Mesenchymal stem cell (in vitro differentiated cells and primary cell): ENCODE measurements around the gene PNO1.

Experiments used
- DNase-seq: peaks from one replicate; pipeline ENCODE4 v3.0.0-alpha.2; 2013
- H2AFZ ChIP-seq: one replicate; pipeline ENCODE4 v1.6.1; 2013; ENCODE audit warnings: low read depth, mild to moderate bottlenecking, control low read depth, inconsistent platforms, low read length, moderate library complexity
- H2AK5ac ChIP-seq: 2 replicates; pipeline ENCODE4 v1.6.1; 2013; ENCODE audit warnings: low read length, moderate library complexity, mild to moderate bottlenecking, inconsistent platforms; ENCODE audit not compliant: severe bottlenecking
- H2BK120ac ChIP-seq: one replicate; pipeline ENCODE4 v1.6.1; 2013; ENCODE audit warnings: low read depth, mild to moderate bottlenecking, inconsistent platforms, low read length, moderate library complexity
- H2BK12ac ChIP-seq, 2 experiments: one replicate each; pipeline ENCODE4 v1.6.1; 2013; ENCODE audit warnings: inconsistent platforms in 2 of 2, low read length in 2 of 2, mild to moderate bottlenecking in 2 of 2, moderate library complexity in 2 of 2, control low read depth in 1 of 2
- H2BK15ac ChIP-seq: one replicate; pipeline ENCODE4 v1.6.1; 2013; ENCODE audit warnings: mild to moderate bottlenecking, low read depth, inconsistent platforms; ENCODE audit not compliant: poor library complexity, severe bottlenecking
- H2BK5ac ChIP-seq: 2 replicates; pipeline ENCODE4 v1.6.1; 2013; ENCODE audit warnings: low read depth, mild to moderate bottlenecking, low read length, control low read depth, inconsistent platforms; ENCODE audit not compliant: poor library complexity, severe bottlenecking
- H3K14ac ChIP-seq, 2 experiments: one replicate each; pipeline ENCODE4 v1.6.1; 2013; ENCODE audit warnings: inconsistent platforms in 2 of 2, low read length in 2 of 2, control low read depth in 1 of 2, mild to moderate bottlenecking in 1 of 2, moderate library complexity in 1 of 2
- H3K18ac ChIP-seq, 2 experiments: one replicate each; pipeline ENCODE4 v1.6.1; 2013; ENCODE audit warnings: inconsistent platforms in 2 of 2, low read length in 2 of 2, control low read depth in 1 of 2, low read depth in 1 of 2, mild to moderate bottlenecking in 1 of 2
- H3K23ac ChIP-seq, 2 experiments: one replicate each; pipeline ENCODE4 v1.6.1; 2013; ENCODE audit warnings: inconsistent platforms in 2 of 2, low read length in 2 of 2, mild to moderate bottlenecking in 2 of 2, moderate library complexity in 2 of 2, control low read depth in 1 of 2
- H3K27ac ChIP-seq: 2 replicates; pipeline ENCODE4 v1.5.1; 2013; ENCODE audit warnings: mild to moderate bottlenecking, moderate library complexity, low read length, control low read depth, inconsistent platforms; ENCODE audit not compliant: poor library complexity, severe bottlenecking
- H3K27me3 ChIP-seq, 2 experiments: 2 replicates each; pipeline versions ENCODE4 v1.6.1 to v1.7.0; 2013; ENCODE audit warnings: low read length in 2 of 2, mild to moderate bottlenecking in 2 of 2, moderate library complexity in 2 of 2, control low read depth in 1 of 2, inconsistent platforms in 1 of 2; ENCODE audit not compliant: control insufficient read depth in 1 of 2, insufficient read depth in 1 of 2
- H3K36me3 ChIP-seq, 2 experiments: 2 replicates each; pipeline versions ENCODE4 v1.6.1 to v1.7.0; 2013; ENCODE audit warnings: low read length in 2 of 2, control low read depth in 1 of 2, inconsistent platforms in 1 of 2, low read depth in 1 of 2, mild to moderate bottlenecking in 1 of 2; ENCODE audit not compliant: insufficient read depth in 2 of 2, control insufficient read depth in 1 of 2
- H3K4ac ChIP-seq, 2 experiments: one replicate each; pipeline ENCODE4 v1.6.1; 2013; ENCODE audit warnings: inconsistent platforms in 2 of 2, low read length in 2 of 2, mild to moderate bottlenecking in 2 of 2, moderate library complexity in 2 of 2, control low read depth in 1 of 2, low read depth in 1 of 2
- H3K4me1 ChIP-seq: 2 replicates; pipeline ENCODE4 v1.6.1; 2013; ENCODE audit warnings: low read depth, low read length, control low read depth; ENCODE audit not compliant: control insufficient read depth, insufficient read depth
- H3K4me2 ChIP-seq: 2 replicates; pipeline ENCODE4 v1.6.1; 2013; ENCODE audit warnings: low read length, mild to moderate bottlenecking, inconsistent platforms; ENCODE audit not compliant: poor library complexity, severe bottlenecking
- H3K4me3 ChIP-seq, 2 experiments: 2 replicates each; pipeline versions ENCODE4 v1.5.1 to v1.7.0; 2013; ENCODE audit warnings: low read length in 2 of 2, mild to moderate bottlenecking in 2 of 2, control low read depth in 1 of 2, low read depth in 1 of 2; ENCODE audit not compliant: insufficient read depth in 1 of 2
- H3K79me1 ChIP-seq: replicated peaks from 2 replicates; pipeline ENCODE4 v1.6.1; 2013; ENCODE audit warnings: mild to moderate bottlenecking, control low read depth, low read length, inconsistent platforms; ENCODE audit not compliant: poor library complexity, severe bottlenecking
- H3K9ac ChIP-seq: 2 replicates; pipeline ENCODE4 v1.7.0; 2013; ENCODE audit warnings: mild to moderate bottlenecking, low read length, moderate library complexity
- H3K9me3 ChIP-seq: 2 replicates; pipeline ENCODE4 v1.7.0; 2013; ENCODE audit warnings: mild to moderate bottlenecking, low read length; ENCODE audit not compliant: control insufficient read depth
- H4K8ac ChIP-seq: one replicate; pipeline ENCODE4 v1.6.1; 2013; ENCODE audit warnings: inconsistent platforms, mild to moderate bottlenecking, low read length, moderate library complexity
- H4K91ac ChIP-seq: one replicate; pipeline ENCODE4 v1.6.1; 2013; ENCODE audit warnings: mild to moderate bottlenecking, low read length, inconsistent platforms
- WGBS: methylation state at CpG from one replicate; pipeline ENCODE4 v1.1.7; 2013; ENCODE audit warnings: mixed read lengths; 5-methylcytosine and 5-hydroxymethylcytosine counted together

PNO1 gene

GRCh38 chr2:68214381-68214780 lies 56.7 kb downstream of the PNO1 start:
- H2BK120ac ChIP-seq, result no peak overlapping the region
- no peak overlapping the region for H3K4ac ChIP-seq
- no peak overlapping the region for H3K27ac ChIP-seq
- H3K14ac ChIP-seq, result no peak overlapping the region
- WGBS, result 95% methylated on average over 5 of the region's 5 CpGs
- no peak overlapping the region for H2BK15ac ChIP-seq
- no peak overlapping the region for H4K8ac ChIP-seq
- H2BK5ac ChIP-seq, result no peak overlapping the region
- peaks cover 4% of the 10 kb centered on the region for H3K79me1 ChIP-seq
- H3K4me2 ChIP-seq, result no peak overlapping the region
- no peaks in the 10 kb centered on the region for H3K27me3 ChIP-seq
- no peaks in the 10 kb centered on the region for H3K4me1 ChIP-seq
- no peak overlapping the region for H3K18ac ChIP-seq
- no peak overlapping the region for H2AK5ac ChIP-seq
- H2BK12ac ChIP-seq, result no peak overlapping the region
- H2AFZ ChIP-seq, result no peak overlapping the region
- DNase-seq, result no peak
- H3K9ac ChIP-seq, result no peak overlapping the region
- no peaks in the 10 kb centered on the region for H3K9me3 ChIP-seq
- no peak overlapping the region for H3K23ac ChIP-seq
- H4K91ac ChIP-seq, result no peak overlapping the region
- H3K36me3 ChIP-seq, result peaks cover 0 to 22% of the 10 kb centered on the region in 2 experiments
- H3K4me3 ChIP-seq, result no peak overlapping the region

- Histone ChIP-seq H2AFZ (no peak overlapping the region), H2BK12ac (no peak overlapping the region), H3K9ac (peak overlapping the region; percentile 64), H3K9me3 (no peaks in the 10 kb centered on the region), H3K79me1 (peaks cover 3% of the 10 kb centered on the region), H2AK5ac (no peak overlapping the region), H3K18ac (no peak overlapping the region), H3K4me2 (no peak overlapping the region), H3K4me3 (peak overlapping the region in 1 of 2 experiments; percentile 19), H2BK120ac (no peak overlapping the region), H3K14ac (no peak overlapping the region), H3K4me1 (no peaks in the 10 kb centered on the region), H2BK15ac (no peak overlapping the region), H3K23ac (no peak overlapping the region), H2BK5ac (no peak overlapping the region), H3K4ac (no peak overlapping the region), H4K8ac (no peak overlapping the region), H3K27me3 (no peaks in the 10 kb centered on the region), H3K36me3 (peaks cover 0 to 27% of the 10 kb centered on the region in 2 experiments), H4K91ac (no peak overlapping the region), H3K27ac (no peak overlapping the region)
- no peak for DNase-seq
- WGBS, result 87% methylated on average over 2 of the region's 2 CpGs
These were observed 59.0 kb downstream of the PNO1 start for GRCh38 chr2:68216454-68217310.

- Histone ChIP-seq H3K14ac (no peak overlapping the region), H3K4me1 (no peaks in the 10 kb centered on the region), H3K79me1 (peaks cover 4% of the 10 kb centered on the region), H3K4me2 (no peak overlapping the region), H3K9me3 (no peaks in the 10 kb centered on the region), H3K23ac (no peak overlapping the region), H2AFZ (no peak overlapping the region), H2BK15ac (no peak overlapping the region), H4K8ac (no peak overlapping the region), H4K91ac (no peak overlapping the region), H2BK12ac (no peak overlapping the region), H3K27me3 (no peaks in the 10 kb centered on the region), H3K9ac (peak overlapping the region; percentile 41), H2BK120ac (no peak overlapping the region), H2AK5ac (no peak overlapping the region), H3K4ac (no peak overlapping the region), H3K4me3 (no peak overlapping the region), H3K27ac (no peak overlapping the region), H3K36me3 (peaks cover 0 to 19% of the 10 kb centered on the region in 2 experiments), H3K18ac (no peak overlapping the region), H2BK5ac (no peak overlapping the region)
- WGBS, result no CpG with 5 or more reads among the region's 3 CpGs
- DNase-seq, result no peak
These were observed 60.0 kb downstream of the PNO1 start for GRCh38 chr2:68217729-68218128.

- Histone ChIP-seq H2AFZ (no peak overlapping the region), H3K14ac (no peak overlapping the region), H3K23ac (no peak overlapping the region), H3K4ac (no peak overlapping the region), H2BK12ac (no peak overlapping the region), H3K9ac (peak overlapping the region; percentile 41), H2BK120ac (no peak overlapping the region), H3K18ac (no peak overlapping the region), H2BK15ac (no peak overlapping the region), H2AK5ac (no peak overlapping the region), H4K91ac (no peak overlapping the region), H3K79me1 (peaks cover 3% of the 10 kb centered on the region), H3K4me3 (no peak overlapping the region), H3K9me3 (no peaks in the 10 kb centered on the region), H3K27ac (no peak overlapping the region), H2BK5ac (no peak overlapping the region), H3K4me1 (no peaks in the 10 kb centered on the region), H3K36me3 (peaks cover 0 to 19% of the 10 kb centered on the region in 2 experiments), H3K27me3 (no peaks in the 10 kb centered on the region), H4K8ac (no peak overlapping the region), H3K4me2 (no peak overlapping the region)
- DNase-seq, result no peak
- WGBS, result no CpG with 5 or more reads among the region's 1 CpG
These were observed 60.7 kb downstream of the PNO1 start for GRCh38 chr2:68218343-68218901.
